Brain microvascular endothelial cell (primary cell): ENCODE measurements around the gene CEBPZOS.

Experiments used
- DNase-seq: peaks from one replicate; pipeline ENCODE4 v3.0.0-alpha.2; 2020
- H3K27ac ChIP-seq: fragments of 250-450 bp; sonication (Bioruptor Pico); 2 replicates; pipeline ENCODE4 v1.5.1; 2020; ENCODE audit warnings: mild to moderate bottlenecking, moderate library complexity
- H3K27me3 ChIP-seq: fragments of 250-450 bp; sonication (Bioruptor Pico); replicated peaks from 2 replicates; pipeline ENCODE4 v1.5.1; 2020; ENCODE audit warnings: mild to moderate bottlenecking
- H3K36me3 ChIP-seq: fragments of 250-450 bp; sonication (Bioruptor Pico); replicated peaks from 2 replicates; pipeline ENCODE4 v1.5.1; 2020; ENCODE audit warnings: mild to moderate bottlenecking
- H3K4me3 ChIP-seq: 2 replicates; pipeline ENCODE4 v1.5.1; 2011; ENCODE audit warnings: low read depth, mild to moderate bottlenecking, control low read depth, low read length, moderate library complexity
- CTCF ChIP-seq: IDR thresholded peaks from 2 replicates; pipeline ENCODE4 v1.5.1; 2011; ENCODE audit warnings: low read depth, mild to moderate bottlenecking, moderate library complexity, low read length, control low read depth, inconsistent platforms; ENCODE audit errors: missing control alignments
- in situ Hi-C: cut with HindIII; loops from 2 replicates; pipeline ENCODE4 v1.10.0; 2017; ENCODE audit warnings: low sequenced_read_pairs, low pct_ligation_motif_present

The CEBPZOS gene

DNA sequence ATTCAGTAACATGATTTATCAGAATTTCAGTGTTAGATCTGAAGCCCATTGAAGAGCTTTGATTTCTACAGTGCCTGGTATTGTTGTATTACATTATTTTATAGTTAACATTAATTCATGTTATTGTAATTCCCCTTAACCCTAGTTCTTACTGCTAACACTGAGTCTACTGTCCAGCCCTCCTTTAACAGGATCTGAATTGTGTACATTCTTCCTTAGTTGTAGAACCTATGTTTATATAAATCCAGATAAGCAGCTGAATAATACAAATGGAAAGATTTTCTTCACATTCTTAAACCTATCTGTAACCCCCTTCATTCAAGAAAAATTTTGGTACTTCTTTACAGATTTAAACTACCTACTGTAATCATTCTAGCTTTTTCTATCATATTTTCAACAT lies 49.9 kb downstream of the CEBPZOS start:
- Histone ChIP-seq H3K27me3 (no peaks in the 10 kb centered on the region), H3K27ac (no peak overlapping the region), H3K4me3 (no peak overlapping the region), H3K36me3 (peaks cover 35% of the 10 kb centered on the region)
- no peak for TF ChIP-seq CTCF
- no peak for DNase-seq
- in situ Hi-C loops, result no loop called here

- TF ChIP-seq CTCF, result no peak
- Histone ChIP-seq H3K36me3 (peaks cover 53% of the 10 kb centered on the region), H3K27me3 (no peaks in the 10 kb centered on the region), H3K4me3 (no peak overlapping the region), H3K27ac (no peak overlapping the region)
- no peak for DNase-seq
- in situ Hi-C loops, result no loop called here
Observed at GRCh38 chr2:37250869-37251740, 54.8 kb downstream of the CEBPZOS start.
